ENCODE measurements around the gene PLEKHG3. TPM values are rescaled to one million over a fixed set of nuclear protein-coding genes. Genes with fewer than 3 reads are reported as not detected.

PLEKHG3 gene
- total and polyA plus RNA-seq, 2 of the 13 experiments (the other 11 are each of a cell fraction or from before 2014, with no cell fraction given) = 7.1 to 9.8 TPM

GRCh38 chr14:64784006-64784405 is 79.8 kb downstream of the PLEKHG3 start:
- intact Hi-C loops (cut with micrococcal nuclease; ENCODE audit: unreplicated experiment) (no loop called here), in situ Hi-C loops (cut with HindIII; ENCODE audit: extremely low pct_ligation_motif_present, low pct_unique_long_range_greater_than_20kb) (no loop called here)
- POLR2A ChIA-PET = no interaction called here
- FAIRE-seq (no peak), ATAC-seq (no peak), DNase-seq (ENCODE audit: low spot score) (no peak)
- WGBS (ENCODE audit: low lambda C conversion rate) = 36% methylated on average over 7 of the region's 9 CpGs
- CTCF ChIA-PET (ENCODE audit: low intra/inter-chr PET ratio, low total read pairs) = no interaction called here
- Histone ChIP-seq H3K4me1 (ENCODE audit: insufficient read depth, low read length) (no peaks in the 10 kb centered on the region), H3K4me2 (ENCODE audit: low read depth, low read length) (no peak overlapping the region), H2AFZ (ENCODE audit: low read length) (no peak overlapping the region), H3K27ac (ENCODE audit: extremely low read length, insufficient read depth, low read length) (no peak overlapping the region), H4K20me1 (ENCODE audit: insufficient read depth, low read length) (no peaks in the 10 kb centered on the region), H3K9ac (ENCODE audit: insufficient read depth, low read depth, low read length) (no peak overlapping the region), H3K79me2 (ENCODE audit: insufficient read depth, low read length) (no peaks in the 10 kb centered on the region), H3K27me3 (ENCODE audit: control insufficient read depth in 1 of 2, insufficient read depth in 2 of 2, low read length in 2 of 2) (peaks cover 2 to 14% of the 10 kb centered on the region in 2 experiments; a peak in 3 of 5 replicates), H3K36me3 (replicated peaks in 1 of 2; ENCODE audit: control insufficient read depth in 1 of 2, insufficient read depth in 2 of 2, low read length in 2 of 2) (no peaks in the 10 kb centered on the region), H3K4me3 (replicated peaks in 1 of 3; ENCODE audit: insufficient read depth in 1 of 3, low read depth in 2 of 3, low read length in 3 of 3) (no peak overlapping the region), H3K9me3 (ENCODE audit: low read length) (no peaks in the 10 kb centered on the region)
- no TSS peak for BruUV-seq (replicated peaks)
- TF ChIP-seq ZNF136 (CRISPR knock-in tag; IDR thresholded peaks at IDR 0.05; ENCODE audit: low read depth) (no peak), ZNF160 (CRISPR knock-in tag; IDR thresholded peaks at IDR 0.05) (no peak), FOXK1 (CRISPR knock-in tag; IDR thresholded peaks at IDR 0.05; ENCODE audit: borderline replicate concordance, low read depth) (no peak), PTBP1 (IDR thresholded peaks at IDR 0.05; ENCODE audit: low read depth, low read length, poor library complexity, severe bottlenecking) (no peak), ZNF550 (CRISPR knock-in tag; IDR thresholded peaks at IDR 0.05; ENCODE audit: borderline replicate concordance) (no peak), SMARCE1 (IDR thresholded peaks at IDR 0.05; ENCODE audit: borderline replicate concordance) (no peak), ZNF770 (CRISPR knock-in tag; IDR thresholded peaks at IDR 0.05) (no peak), ZNF800 (CRISPR knock-in tag; IDR thresholded peaks at IDR 0.05) (no peak), TEAD3 (CRISPR knock-in tag; optimal IDR thresholded peaks at IDR 0.05; ENCODE audit: borderline replicate concordance) (no peak), ZNF335 (CRISPR knock-in tag; IDR thresholded peaks at IDR 0.05) (no peak), KLF16 (CRISPR knock-in tag; IDR thresholded peaks at IDR 0.05) (no peak), HNF1A (IDR thresholded peaks at IDR 0.05; ENCODE audit: low read depth) (no peak), HNF1A (CRISPR knock-in tag; IDR thresholded peaks at IDR 0.05; ENCODE audit: borderline replicate concordance) (no peak)
